SIG-M5 treated with dmso at 0.1 percent for 504 hours (cell line): ENCODE measurements around the gene FABP1.
A peak's percentile ranks its signal among the peaks of the same experiment; 100 is the strongest.

Experiments
- DNase-seq: peaks from one replicate; lab custom pipeline; 2025; ENCODE audit not compliant: unreplicated experiment; lab: John Stamatoyannopoulos, UW

The FABP1 gene

GRCh38 chr2:88085099-88085498 lies 42.8 kb downstream of the FABP1 start:
- DNase-seq = no peak

GRCh38 chr2:88082781-88083180 lies 45.1 kb downstream of the FABP1 start:
- no peak for DNase-seq

- DNase-seq = no peak
Observed at GRCh38 chr2:88081924-88082608, 45.8 kb downstream of the FABP1 start.

GRCh38 chr2:88080545-88080944 lies 47.3 kb downstream of the FABP1 start:
- no peak for DNase-seq

- no peak for DNase-seq
Observed at GRCh38 chr2:88078643-88079172, 49.2 kb downstream of the FABP1 start.

- DNase-seq = no peak
Observed at GRCh38 chr2:88077080-88077479, 50.8 kb downstream of the FABP1 start.

- peak; percentile 79 for DNase-seq
Observed at GRCh38 chr2:88074854-88075292, 53.0 kb downstream of the FABP1 start.

- no peak for DNase-seq
Observed at GRCh38 chr2:88074150-88074549, 53.7 kb downstream of the FABP1 start.
